Activated CD4-positive, alpha-beta T cell treated with anti-CD3 and anti-CD28 coated beads for 48 hours (primary cell): ENCODE measurements around the gene ALKBH1.
"Not testable (repeated sequence)": the region's sequence is repeated elsewhere in the genome, so short reads cannot be mapped to it uniquely, and the experiment has no call there.

Experiments used
- DNase-seq: peaks from one replicate; pipeline ENCODE4 v3.0.0-alpha.2; 2020

ALKBH1 gene, protein sequence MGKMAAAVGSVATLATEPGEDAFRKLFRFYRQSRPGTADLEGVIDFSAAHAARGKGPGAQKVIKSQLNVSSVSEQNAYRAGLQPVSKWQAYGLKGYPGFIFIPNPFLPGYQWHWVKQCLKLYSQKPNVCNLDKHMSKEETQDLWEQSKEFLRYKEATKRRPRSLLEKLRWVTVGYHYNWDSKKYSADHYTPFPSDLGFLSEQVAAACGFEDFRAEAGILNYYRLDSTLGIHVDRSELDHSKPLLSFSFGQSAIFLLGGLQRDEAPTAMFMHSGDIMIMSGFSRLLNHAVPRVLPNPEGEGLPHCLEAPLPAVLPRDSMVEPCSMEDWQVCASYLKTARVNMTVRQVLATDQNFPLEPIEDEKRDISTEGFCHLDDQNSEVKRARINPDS

DNA sequence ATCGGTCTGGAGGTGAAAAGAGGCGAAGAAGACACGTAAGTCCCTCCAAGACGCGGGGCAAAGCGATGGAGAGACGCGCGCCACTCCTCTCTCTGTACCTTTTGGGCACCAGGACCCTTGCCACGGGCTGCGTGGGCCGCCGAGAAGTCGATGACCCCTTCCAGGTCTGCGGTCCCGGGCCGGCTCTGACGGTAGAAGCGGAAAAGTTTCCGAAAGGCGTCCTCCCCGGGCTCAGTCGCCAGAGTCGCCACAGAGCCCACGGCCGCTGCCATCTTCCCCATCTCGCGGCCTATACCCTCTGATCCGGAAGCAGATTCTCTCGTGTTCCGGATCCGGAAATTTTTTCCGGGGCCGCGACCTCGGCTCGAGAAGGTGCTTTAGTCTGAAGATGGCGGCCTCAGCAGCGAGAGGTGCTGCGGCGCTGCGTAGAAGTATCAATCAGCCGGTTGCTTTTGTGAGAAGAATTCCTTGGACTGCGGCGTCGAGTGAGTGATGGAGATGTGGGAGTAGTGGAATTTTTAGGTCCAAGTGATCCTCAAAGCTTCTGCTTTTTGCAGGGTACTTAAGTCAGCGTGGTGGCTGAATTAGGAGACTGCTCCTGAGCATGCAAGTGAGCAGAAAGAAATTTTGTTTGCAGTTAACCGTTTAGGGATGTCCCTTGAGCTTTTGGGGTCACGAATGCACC is at the start of gene ALKBH1, which contains the start of gene SLIRP:
ALKBH1 (minus strand) TSS at position 300 of the 685 bp plus-strand sequence; CDS start at position 281, 19 bp downstream.
SLIRP (plus strand) TSS at position 380 of the 685 bp plus-strand sequence; CDS start at position 389, 9 bp downstream.
- DNase-seq = peak; percentile 91

DNA sequence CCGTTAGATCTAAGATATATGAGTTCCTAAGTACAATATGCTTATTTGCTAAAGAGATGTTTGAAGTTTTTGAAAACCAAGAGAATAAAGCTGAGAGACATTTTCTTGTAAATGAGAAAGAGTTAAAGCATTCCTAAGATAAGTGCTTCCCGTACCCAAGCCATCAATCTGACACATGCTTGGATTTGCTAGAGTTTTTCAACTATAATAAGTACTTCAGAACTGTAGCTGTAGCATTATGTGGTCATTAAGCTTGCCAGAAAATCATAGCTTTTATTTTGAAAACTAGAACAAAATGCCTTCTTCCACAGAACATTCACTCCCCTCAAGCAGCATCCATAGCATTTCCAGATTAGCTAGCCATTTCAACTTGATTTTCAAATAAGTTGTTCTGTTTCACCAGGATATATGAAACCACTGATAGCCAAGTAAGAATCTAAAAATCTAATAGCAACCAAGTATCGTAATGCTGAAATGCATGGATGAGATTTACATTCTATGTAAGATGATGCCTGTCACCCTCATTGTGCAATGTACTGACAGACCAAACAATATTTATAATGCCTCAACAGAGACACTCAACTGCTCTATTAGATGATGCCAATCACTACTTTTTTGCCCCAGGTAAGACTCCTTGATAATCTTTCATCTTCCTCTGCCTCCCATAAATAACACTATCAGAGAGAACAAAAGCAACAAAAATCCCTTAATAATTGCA is 45.1 kb upstream of the ALKBH1 start:
- DNase-seq = no peak

DNA sequence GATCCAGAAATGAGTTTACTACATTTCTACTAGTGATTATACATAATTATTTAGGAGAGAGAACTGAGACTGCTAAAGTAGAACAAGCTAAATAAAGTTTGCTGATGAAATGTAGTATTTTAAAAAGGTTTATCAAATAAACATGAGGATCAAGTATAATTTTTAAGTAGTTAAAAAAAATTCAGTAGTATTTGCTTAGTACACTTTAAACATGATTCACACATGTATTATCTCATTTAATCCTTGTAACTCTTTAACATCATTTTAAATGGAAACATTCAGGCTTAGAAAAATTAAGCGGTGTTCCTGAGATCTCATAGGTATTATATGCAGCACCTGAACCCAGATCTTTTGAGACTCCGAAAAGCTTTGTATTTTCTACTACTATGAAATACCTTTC is 44.4 kb upstream of the ALKBH1 start:
- DNase-seq = no peak

DNA sequence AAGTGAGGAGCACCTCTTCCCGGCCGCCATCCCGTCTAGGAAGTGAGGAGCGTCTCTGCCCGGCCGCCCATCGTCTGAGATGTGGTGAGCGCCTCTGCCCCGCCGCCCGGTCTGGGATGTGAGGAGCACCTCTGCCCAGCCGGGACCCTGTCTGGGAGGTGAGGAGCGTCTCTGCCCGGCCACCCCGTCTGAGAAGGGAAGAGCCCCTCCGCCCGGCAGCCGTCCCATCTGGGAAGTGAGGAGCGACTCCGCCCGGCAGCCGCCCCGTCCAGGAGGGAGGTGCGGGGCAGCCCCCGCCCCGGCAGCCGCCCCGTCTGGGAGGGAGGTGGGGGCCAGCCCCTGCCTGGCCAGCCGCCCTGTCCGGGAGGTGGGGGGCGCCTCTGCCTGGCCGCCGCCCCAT is 39.6 kb upstream of the ALKBH1 start:
- not testable (repeated sequence) for DNase-seq

DNA sequence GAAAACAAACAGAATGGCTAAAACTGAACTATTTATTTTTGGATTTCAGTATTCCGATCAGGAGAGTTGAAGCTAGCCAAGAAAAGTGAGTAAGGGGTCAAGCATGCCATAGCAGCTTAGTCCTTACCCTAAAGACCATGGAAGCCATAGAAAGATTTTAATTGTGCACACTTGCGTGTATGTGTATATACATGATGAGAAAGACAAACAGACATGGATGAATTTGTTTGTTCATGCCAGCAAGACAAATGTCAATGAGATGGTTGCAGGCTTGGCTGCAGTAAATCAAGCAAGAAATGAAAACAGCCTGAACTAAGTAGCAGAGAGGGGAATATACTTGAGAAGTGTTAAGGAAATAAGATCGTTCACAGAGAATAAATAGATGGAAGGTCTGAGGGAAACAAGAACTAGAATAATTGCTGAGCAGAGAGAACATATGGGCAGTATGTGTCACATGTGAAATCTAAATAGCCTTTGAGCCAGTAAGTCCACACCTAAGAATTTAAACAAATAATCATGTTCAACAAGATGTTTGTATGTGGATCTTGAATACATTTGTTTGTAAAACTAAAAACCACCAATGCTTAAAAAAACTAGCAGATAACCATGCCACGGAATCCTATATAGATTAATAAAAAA is 38.4 kb upstream of the ALKBH1 start:
- no peak for DNase-seq

DNA sequence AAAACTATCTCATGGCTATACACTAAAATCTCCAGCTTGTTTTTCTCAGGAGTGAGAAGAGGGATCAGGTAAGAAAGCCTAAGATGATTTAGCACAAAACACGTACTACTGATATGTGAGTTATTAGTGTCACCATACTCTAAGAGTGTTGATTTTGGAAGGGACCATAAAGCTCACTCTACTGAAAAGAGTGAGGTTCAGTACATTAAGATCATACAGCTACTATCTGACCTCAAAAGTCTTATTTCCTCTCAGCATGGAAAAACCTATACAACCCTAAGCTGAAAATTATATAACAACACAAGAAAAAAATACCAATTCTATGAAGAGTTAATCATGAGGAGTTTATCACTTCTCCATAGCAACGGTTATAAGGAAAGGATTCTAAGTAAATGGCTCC is 33.6 kb upstream of the ALKBH1 start:
- no peak for DNase-seq

DNA sequence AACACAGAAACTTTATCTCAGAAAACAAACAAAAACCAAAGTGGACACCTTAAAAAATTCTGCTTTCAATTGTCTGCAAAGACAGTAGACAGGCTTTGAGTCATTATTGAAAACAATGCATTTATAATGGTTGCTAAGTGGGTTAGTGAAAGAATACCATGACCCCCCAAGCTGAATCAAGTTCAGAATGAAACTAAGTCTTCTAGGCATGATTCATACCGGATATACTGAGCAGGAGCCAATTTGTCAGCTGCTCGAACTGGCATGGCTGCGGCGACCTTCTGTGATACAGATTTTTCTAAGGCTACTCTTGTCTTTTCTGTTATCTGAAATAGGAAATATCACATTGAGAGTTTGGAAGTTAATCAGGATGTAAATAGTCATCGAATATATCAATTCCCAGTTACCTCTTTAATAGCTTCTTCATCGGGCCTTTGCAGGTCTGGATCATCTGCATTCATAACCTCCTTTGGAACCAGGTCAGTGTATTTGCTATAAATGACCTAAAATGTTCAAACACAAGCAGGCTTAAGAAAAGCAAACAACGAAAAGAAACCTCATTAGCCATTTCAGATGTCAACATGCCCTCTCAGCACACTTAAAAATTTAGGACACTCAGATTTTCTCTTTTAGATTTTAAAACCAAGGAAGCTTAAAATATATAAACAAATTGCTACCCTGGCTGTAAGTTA is 30.9 kb upstream of the ALKBH1 start:
- peak; percentile 30 for DNase-seq

DNA sequence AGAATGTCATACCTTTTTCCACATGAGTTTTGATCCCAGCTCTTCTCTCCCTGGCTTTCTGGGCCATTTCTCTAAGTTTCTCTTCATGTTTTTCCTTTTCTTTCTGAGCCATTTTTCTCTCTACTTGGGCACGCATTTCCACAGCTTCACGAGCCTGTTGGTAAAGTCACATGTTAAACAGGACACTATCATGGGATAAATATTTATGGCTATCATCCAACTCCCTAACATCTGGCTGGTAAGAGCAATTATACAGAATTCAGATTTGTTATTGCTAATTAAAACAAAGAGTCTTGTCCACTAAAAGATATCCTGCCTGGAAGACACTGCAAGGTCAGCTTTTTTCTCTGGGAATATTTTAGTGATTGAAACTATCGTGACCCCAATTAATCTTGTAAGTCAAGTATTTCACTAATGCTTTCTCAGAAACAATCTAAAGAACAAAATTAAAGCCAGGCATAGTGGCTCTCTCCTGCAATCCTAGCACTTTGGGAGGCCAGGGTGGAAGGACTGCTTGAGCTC is 23.2 kb upstream of the ALKBH1 start:
- DNase-seq = no peak

DNA sequence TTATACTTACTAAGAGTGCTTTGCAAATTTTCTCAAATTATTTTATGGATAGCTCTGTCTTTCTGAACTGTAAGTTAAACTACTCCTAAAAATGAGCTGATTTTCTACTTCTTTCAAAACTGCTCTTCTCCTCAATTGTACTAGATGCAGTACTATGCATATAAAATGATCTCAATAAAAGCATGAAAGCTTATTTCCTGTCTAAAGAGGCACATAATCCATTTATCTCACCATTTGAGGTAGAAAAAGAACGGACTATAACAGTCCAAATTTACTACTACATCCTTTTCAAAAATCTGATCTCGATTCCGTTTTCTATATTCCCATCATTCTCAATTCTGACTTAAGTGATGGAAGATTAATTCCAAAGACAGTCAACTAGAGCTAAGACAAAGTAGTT is 14.5 kb upstream of the ALKBH1 start:
- DNase-seq = no peak

DNA sequence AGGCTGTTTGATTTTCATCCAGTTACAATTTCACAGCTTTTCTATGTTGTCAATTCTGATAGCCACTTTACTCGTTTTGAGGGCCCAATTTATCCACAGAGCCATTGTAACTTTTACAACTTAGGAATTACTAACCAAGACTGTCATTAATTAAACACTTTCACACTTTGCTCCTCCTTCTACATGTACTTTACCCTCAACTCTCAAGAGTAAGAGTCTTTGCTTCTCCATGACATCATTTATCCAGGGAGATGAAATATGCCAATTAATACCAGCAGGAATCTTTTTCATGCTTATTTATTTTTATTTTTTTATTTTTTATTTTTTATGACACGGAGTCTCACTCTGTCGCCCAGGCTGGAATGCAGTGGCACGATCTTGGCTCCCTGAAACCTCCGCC is 13.6 kb upstream of the ALKBH1 start:
- DNase-seq = no peak

DNA sequence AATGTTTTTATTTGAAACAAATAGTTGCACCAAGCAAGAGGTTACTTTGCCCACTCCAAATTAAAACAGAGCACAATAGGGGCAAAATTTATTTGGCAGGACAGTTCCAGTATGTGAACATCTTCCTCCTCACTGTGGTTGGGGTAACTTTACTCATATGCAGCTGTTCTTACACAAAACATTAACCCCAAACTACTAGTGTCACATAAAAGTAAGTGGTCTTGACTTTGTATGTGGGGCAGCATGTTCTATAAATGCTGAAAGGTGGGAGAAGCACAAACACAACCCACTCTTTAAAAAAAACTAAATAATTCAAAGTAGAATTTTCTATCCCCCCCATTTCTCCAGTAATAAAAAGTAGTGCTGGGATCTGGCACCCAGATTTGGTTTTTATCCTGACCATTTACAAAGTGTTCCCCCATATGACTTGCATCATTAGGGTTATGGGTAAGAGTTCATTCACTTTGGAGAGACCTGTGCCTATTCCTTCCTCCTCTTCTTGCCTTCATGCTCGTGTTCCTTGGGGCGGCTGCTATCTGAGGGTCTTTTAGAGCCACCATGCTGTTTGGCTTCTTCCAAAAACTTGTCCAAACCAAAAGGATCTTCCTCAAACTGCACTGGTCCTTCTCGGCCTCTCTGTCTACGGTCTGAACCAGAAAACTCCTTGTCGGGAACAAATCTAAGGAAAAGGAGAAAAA is 9.9 kb upstream of the ALKBH1 start:
- no peak for DNase-seq

DNA sequence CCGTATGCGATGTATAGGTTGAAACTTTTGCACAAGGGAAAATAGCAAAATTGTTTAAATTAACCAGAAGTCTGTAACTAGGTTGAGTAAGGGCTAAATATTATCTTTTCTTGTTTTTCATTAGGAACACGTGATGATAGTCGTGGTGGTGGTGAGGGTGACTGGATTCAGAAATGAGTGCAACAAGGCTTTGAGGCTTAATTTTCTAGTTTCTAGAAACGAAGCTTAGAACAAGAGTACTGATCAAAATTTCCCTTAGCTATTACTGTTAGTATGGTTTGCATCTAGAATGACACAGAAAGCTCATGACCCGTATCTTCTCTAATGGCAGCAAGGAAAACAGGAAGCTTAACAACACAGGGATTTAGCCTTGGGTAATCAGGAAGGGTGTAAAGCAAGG is 7.1 kb upstream of the ALKBH1 start:
- peak; percentile 45 for DNase-seq

DNA sequence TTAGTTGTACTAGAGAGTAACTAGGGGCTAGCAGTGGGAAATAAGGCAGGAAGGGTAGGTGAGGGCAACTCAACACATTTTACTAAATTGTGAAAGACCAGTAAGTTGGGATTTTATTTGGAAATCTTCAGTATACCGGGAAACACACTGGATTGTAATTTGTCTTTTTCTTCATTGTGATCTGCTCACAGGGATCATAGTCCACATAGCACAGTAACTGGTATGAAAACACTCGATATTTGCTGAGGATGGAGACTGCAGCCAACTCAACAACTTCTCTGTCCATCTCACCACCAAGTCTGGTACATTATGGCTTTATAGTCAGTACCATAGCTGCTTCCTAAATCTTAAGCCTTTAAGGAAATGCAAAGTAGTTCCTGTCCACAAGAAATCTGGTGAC is 2.5 kb upstream of the ALKBH1 start:
- DNase-seq = no peak

DNA sequence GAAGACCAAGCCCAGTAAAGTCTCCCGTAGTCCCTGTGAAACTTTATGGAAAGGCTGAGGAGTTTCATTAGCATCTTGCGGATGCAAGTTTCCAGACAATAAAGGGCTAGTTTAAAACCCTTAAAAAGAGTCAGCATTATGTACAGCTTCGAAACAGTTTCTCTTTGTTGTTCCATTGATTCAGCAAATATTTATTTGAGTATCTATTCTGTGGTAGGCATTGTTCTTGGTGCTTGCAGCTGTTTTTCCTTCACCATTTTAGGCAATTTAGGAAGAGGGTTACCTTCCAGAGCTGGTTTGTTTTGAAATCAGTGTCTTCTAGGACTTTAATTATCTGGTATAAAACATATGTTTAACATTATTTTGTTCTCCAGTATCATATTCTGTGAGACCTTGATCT is 1.6 kb upstream of the ALKBH1 start:
- DNase-seq = no peak

DNA sequence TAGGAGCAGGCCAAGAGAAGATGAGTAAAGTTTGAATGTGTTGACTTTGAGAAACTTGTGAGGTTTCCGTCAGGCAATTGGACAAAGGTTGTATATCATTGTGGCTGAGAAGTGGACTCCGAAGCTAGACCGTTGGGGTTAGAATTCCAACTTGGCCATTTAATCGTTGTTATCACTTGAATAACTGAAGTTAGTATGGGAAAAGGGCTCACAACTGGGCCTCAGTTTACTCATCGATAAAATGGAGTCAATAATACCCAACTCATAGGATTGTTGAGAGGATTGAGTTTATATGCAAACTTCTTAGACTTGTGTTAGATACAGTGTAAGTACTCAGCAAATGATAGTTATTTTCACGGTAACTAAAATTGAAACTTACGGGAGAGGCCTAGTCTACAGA is 926 bp upstream of the ALKBH1 start:
- no peak for DNase-seq

DNA sequence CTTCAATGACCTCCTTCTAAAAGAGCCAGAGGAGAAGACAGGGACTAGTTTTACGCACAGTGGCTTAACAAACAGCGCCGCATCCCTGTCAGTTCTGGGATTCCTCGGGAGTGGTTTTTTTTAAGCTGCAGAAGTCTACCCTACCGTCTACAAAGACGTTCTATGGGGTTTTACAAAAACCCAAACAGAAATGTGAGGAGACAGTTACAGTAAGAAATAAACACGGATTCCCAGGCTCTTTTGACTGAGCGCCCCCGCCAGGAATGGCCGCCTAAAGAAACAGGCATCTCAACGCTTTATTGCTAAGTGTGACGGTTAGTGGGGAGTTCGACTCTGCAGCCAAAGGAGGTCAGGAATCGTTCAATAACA is 484 bp downstream of the ALKBH1 start:
- DNase-seq = peak; percentile 14

DNA sequence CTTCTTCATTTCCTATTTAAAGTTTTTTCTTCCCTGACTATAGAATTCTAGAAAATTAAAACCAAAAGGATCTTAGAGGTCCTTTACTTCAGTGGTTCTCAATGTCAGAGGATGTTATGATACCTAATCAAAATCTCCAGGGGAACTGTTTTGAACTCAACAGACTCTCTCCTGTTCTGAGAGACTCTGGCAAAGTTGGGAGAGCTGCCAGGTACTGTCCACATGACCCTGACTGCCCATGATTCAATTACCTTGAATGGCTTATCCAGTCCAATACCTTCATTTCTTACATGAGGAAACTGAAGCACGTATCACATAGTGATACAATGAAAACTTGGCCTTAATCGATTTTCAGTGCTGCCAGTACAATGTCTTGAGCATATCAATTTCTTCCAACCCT is 16.6 kb downstream of the ALKBH1 start:
- DNase-seq = no peak

DNA sequence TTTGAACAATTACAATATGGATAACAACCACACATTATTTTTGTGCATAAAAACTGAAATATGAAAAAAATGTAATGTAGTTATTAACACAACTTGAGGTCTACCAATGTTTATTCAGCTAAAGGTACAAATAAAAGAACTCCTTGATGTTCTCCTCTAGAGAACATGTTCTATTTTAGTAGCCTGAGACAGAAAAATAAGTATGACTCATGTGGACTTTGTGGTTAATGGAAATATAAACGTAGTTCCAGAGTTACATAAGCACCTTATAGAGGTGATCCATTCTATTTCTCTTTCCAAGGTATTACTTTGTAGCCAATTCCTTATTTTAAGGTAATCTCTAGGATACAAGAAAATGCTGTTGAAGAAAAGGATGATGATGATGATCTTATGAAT is 25.7 kb downstream of the ALKBH1 start:
- DNase-seq = no peak

DNA sequence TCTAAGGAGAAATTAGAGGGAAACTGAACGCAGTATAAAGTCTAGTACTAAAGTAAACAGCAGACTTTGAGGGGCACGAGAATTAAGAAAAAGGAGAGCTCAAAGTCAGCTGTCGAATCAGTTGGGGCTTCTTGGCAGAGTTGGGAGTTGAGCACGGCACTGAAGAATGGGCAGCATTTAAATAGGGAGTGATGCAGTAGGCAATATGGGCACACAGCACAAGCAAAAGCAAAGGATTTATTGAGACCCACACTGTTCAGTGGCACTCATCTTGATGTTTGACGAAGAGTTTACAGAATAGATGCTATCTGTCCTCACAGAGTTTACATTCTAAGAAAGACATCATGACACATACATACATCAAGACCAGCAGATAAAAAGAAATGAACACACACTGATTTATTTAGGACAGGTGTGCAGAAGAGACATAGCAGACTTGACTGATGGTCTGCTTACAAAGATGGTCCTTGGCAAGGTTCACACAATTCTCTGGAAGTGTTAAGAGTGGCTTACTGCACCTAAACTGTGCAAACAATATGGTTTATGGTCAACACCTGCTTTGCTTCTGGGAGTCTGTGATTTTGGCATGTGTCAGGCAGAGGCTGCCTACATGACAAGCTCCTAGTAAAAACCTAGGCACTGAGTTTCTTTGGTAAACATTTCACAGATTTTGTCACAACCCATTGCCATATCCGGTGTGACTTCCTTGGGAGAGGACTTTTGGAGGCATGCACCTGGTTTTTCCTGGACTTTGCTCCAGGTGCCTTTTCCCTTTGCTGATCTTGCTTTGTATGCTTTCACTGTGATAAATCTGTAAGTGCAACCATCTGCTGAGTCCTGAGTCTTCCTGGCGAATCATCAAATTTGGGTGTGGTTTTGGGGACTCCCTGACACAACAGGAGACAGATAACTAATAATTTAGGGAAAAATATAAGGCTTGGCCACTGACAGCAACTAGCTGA is 26.3 kb downstream of the ALKBH1 start:
- no peak for DNase-seq

DNA sequence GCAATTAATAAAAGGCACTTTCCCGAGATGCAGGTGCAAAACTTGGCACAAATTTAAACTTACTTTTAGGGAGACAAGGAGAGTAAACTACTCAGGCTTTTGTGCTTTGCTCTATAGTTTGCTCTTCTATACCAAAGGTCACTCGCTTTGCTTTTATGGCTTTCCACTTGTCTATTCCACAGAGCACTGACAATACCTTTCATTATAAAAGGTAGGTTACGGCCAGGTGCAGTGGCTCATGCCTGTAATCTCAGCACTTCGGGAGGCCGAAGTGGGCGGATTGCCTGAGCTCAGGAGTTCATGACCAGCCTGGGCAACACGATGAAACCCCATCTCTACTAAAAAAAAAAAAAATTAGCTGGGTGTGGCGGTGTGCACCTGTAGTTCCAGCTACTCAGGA is 32.9 kb downstream of the ALKBH1 start:
- DNase-seq = no peak

DNA sequence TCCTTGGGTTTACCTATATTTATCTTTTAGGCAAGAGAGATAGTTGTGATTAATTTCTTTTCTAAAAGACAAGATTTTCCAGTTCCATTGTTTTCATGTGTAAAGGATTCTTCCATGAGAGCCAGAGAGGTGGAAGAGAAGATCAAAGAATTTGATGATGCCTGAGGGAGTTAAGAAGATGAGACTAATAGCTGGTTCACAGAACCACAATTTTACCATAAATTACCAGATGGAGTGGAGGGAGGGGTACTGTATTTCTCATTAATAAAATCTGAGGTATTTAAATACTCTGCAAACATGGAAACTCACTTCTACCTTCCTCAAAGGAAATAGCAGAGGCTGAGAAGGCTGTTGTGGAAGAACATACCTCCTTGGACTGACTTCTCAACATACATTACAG is 34.6 kb downstream of the ALKBH1 start:
- no peak for DNase-seq
